ENCODE results near the gene GP9.

Gene GP9

DNA sequence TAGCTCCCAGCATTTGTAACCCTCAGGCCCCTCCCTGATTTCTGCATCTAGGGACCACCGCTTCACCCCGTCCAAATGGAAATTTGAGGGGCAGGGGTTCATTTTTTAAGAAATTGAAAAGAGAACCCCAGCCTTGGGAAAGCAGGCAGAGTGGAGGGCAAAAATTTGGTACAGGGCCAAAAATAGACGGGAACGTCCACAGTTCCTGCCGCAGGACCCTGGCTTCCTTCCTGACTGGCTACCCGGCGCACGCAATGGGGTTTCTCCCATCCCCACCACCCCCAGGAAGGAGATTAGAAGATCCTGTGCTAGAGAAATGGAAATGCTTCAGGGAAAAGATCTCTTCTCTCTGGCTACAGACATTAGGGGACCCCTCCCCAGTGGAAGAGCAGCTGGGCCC is 20.9 kb downstream of the GP9 start:
- Histone ChIP-seq H3K9me2 (ENCODE audit: low read depth, low read length) (no peaks in the 10 kb centered on the region), H3K4me1 (ENCODE audit: insufficient read depth, low read length, severe bottlenecking) (no peaks in the 10 kb centered on the region), H3K27me3 (ENCODE audit: insufficient read depth, low read length) (no peaks in the 10 kb centered on the region; the same call in 1 of the 2 replicates), H4K20me1 (ENCODE audit: insufficient read depth, low read length) (no peaks in the 10 kb centered on the region), H3K27ac (ENCODE audit: low read depth, low read length, poor library complexity, severe bottlenecking) (no peak overlapping the region), H3K9me3 (ENCODE audit: low read length) (no peaks in the 10 kb centered on the region), H3K4me3 (ENCODE audit: low read depth, low read length, poor library complexity, severe bottlenecking) (no peak overlapping the region), H3F3A (ENCODE audit: insufficient read depth, low read length) (no peaks in the 10 kb centered on the region), H3K9ac (ENCODE audit: low read length) (no peak overlapping the region), H3K4me2 (ENCODE audit: low read length) (no peak overlapping the region), H3K36me3 (ENCODE audit: insufficient read depth, low read length) (no peaks in the 10 kb centered on the region), H2AFZ (ENCODE audit: low read length) (no peak overlapping the region), H3K79me2 (ENCODE audit: insufficient read depth, low read length) (no peaks in the 10 kb centered on the region)
- TF ChIP-seq EZH2 (IDR thresholded peaks at IDR 0.05; ENCODE audit: borderline replicate concordance, low read length), result no peak
- TF ChIP-seq, protein P1, sequence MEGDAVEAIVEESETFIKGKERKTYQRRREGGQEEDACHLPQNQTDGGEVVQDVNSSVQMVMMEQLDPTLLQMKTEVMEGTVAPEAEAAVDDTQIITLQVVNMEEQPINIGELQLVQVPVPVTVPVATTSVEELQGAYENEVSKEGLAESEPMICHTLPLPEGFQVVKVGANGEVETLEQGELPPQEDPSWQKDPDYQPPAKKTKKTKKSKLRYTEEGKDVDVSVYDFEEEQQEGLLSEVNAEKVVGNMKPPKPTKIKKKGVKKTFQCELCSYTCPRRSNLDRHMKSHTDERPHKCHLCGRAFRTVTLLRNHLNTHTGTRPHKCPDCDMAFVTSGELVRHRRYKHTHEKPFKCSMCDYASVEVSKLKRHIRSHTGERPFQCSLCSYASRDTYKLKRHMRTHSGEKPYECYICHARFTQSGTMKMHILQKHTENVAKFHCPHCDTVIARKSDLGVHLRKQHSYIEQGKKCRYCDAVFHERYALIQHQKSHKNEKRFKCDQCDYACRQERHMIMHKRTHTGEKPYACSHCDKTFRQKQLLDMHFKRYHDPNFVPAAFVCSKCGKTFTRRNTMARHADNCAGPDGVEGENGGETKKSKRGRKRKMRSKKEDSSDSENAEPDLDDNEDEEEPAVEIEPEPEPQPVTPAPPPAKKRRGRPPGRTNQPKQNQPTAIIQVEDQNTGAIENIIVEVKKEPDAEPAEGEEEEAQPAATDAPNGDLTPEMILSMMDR (IDR thresholded peaks at IDR 0.05; ENCODE audit: low read length), result no peak

DNA sequence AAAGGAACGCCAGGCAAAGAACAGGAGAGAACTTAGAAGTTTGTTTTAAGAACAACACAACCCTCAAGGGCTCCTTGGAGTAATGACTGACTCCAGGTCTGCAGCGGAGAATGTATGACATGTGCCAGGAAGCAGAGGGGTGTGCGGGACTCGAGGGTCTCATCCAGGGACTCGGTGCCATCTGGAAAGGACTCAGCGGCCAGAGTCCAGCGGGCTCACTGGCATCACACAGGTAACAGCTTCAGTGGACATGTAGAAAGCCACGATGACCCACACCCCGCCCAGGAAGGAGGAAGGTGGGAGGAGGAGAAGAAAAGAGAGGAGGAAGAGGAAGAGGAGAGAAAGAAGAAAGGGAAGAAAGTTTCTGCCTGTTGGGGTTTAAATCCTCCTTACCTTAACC is 21.4 kb downstream of the GP9 start:
- Histone ChIP-seq H3F3A (ENCODE audit: insufficient read depth, low read length) (no peaks in the 10 kb centered on the region), H2AFZ (ENCODE audit: low read length) (no peak overlapping the region), H3K27me3 (ENCODE audit: insufficient read depth, low read length) (no peaks in the 10 kb centered on the region; the same call in 1 of the 2 replicates), H3K27ac (ENCODE audit: low read depth, low read length, poor library complexity, severe bottlenecking) (no peak overlapping the region), H3K4me1 (ENCODE audit: insufficient read depth, low read length, severe bottlenecking) (no peaks in the 10 kb centered on the region), H4K20me1 (ENCODE audit: insufficient read depth, low read length) (no peaks in the 10 kb centered on the region), H3K4me3 (ENCODE audit: low read depth, low read length, poor library complexity, severe bottlenecking) (no peak overlapping the region), H3K36me3 (ENCODE audit: insufficient read depth, low read length) (no peaks in the 10 kb centered on the region), H3K9me3 (ENCODE audit: low read length) (no peaks in the 10 kb centered on the region), H3K4me2 (ENCODE audit: low read length) (no peak overlapping the region), H3K79me2 (ENCODE audit: insufficient read depth, low read length) (no peaks in the 10 kb centered on the region), H3K9me2 (ENCODE audit: low read depth, low read length) (no peaks in the 10 kb centered on the region), H3K9ac (ENCODE audit: low read length) (no peak overlapping the region)
- TF ChIP-seq EZH2 (IDR thresholded peaks at IDR 0.05; ENCODE audit: borderline replicate concordance, low read length), result no peak
- TF ChIP-seq, protein P1 (IDR thresholded peaks at IDR 0.05; ENCODE audit: low read length), result no peak

DNA sequence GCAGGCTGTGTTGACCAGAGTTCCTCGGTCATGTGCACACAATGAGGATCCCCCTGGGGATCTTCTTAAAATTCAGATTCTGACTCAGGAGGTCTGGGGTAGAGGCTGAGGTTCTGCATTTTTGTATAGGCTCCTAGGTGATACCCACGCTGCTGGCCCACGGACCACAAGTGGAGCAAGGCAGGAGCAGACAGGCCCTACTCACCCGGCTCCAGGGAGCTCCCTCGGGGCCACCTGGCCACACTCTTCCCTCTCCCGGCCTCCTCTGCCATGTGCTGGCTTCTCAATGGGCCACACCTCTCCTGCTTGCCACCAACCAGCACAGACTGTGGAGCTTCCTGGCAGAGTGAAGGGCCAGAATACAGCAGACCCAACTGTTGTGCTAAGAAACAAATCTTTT is 23.9 kb downstream of the GP9 start:
- Histone ChIP-seq H4K20me1 (ENCODE audit: insufficient read depth, low read length) (no peaks in the 10 kb centered on the region), H3K4me2 (ENCODE audit: low read length) (no peak overlapping the region), H3K27ac (ENCODE audit: low read depth, low read length, poor library complexity, severe bottlenecking) (no peak overlapping the region), H3K4me1 (ENCODE audit: insufficient read depth, low read length, severe bottlenecking) (no peaks in the 10 kb centered on the region), H3K27me3 (ENCODE audit: insufficient read depth, low read length) (no peaks in the 10 kb centered on the region), H3K36me3 (ENCODE audit: insufficient read depth, low read length) (no peaks in the 10 kb centered on the region), H3K9ac (ENCODE audit: low read length) (no peak overlapping the region), H3K79me2 (ENCODE audit: insufficient read depth, low read length) (no peaks in the 10 kb centered on the region), H3K9me3 (ENCODE audit: low read length) (no peaks in the 10 kb centered on the region), H3F3A (ENCODE audit: insufficient read depth, low read length) (no peaks in the 10 kb centered on the region), H3K9me2 (ENCODE audit: low read depth, low read length) (no peaks in the 10 kb centered on the region), H3K4me3 (ENCODE audit: low read depth, low read length, poor library complexity, severe bottlenecking) (no peak overlapping the region), H2AFZ (ENCODE audit: low read length) (no peak overlapping the region)
- TF ChIP-seq EZH2 (IDR thresholded peaks at IDR 0.05; ENCODE audit: borderline replicate concordance, low read length), result no peak
- TF ChIP-seq, protein P1 (IDR thresholded peaks at IDR 0.05; ENCODE audit: low read length), result no peak

Measured in OCI-LY1 (cell line).